Liver (tissue), 9 donors: ENCODE results near the gene DHFR. TPM values are rescaled to one million over a fixed set of nuclear protein-coding genes. Genes with fewer than 3 reads are reported as not detected.

Experiments
- DNase-seq: peaks from one replicate; pipeline ENCODE4 v3.0.0-alpha.2; 2017; ENCODE audit warnings: low spot score
- H3K27ac ChIP-seq, 2 donors: one replicate each; pipeline ENCODE4 v1.7.0; 2013; ENCODE audit warnings: inconsistent platforms in 2 of 2, low read length in 2 of 2, control low read depth in 1 of 2, low read depth in 1 of 2, mild to moderate bottlenecking in 1 of 2
- H3K27me3 ChIP-seq, 4 donors: one replicate each; pipeline versions ENCODE4 v1.6.1 to v1.7.0; 2013; ENCODE audit warnings: low read length in 3 of 4, inconsistent platforms in 1 of 4, mild to moderate bottlenecking in 1 of 4, moderate library complexity in 1 of 4; ENCODE audit not compliant: control insufficient read depth in 4 of 4, insufficient read depth in 4 of 4
- H3K36me3 ChIP-seq, 4 donors: one replicate each; pipeline versions ENCODE4 v1.6.1 to v1.7.0; 2013; ENCODE audit warnings: low read length in 3 of 4, mild to moderate bottlenecking in 3 of 4, low read depth in 1 of 4, moderate library complexity in 1 of 4; ENCODE audit not compliant: control insufficient read depth in 4 of 4, insufficient read depth in 3 of 4
- H3K4me1 ChIP-seq, 4 donors: one replicate each; pipeline versions ENCODE4 v1.6.1 to v1.7.0; 2013; ENCODE audit warnings: low read length in 3 of 4, mild to moderate bottlenecking in 3 of 4, moderate library complexity in 1 of 4; ENCODE audit not compliant: control insufficient read depth in 4 of 4, insufficient read depth in 4 of 4
- H3K4me3 ChIP-seq, 3 donors: one replicate each; pipeline versions ENCODE4 v1.6.1 to v1.7.0; 2013; ENCODE audit warnings: low read length in 3 of 3, control low read depth in 1 of 3, low read depth in 1 of 3, mild to moderate bottlenecking in 1 of 3
- H3K9ac ChIP-seq, 2 donors: one replicate each; pipeline ENCODE4 v1.7.0; 2013; ENCODE audit warnings: low read length in 2 of 2, mild to moderate bottlenecking in 2 of 2, moderate library complexity in 2 of 2, control low read depth in 1 of 2, low read depth in 1 of 2
- H3K9me3 ChIP-seq, 4 donors: one replicate each; pipeline versions ENCODE4 v1.6.1 to v1.7.0; 2013; ENCODE audit warnings: low read length in 3 of 4; ENCODE audit not compliant: control insufficient read depth in 4 of 4
- CTCF ChIP-seq: fragments of 150-350 bp; IDR thresholded peaks from 2 replicates; pipeline ENCODE4 v1.5.1; 2017; ENCODE audit warnings: improper control_type of control experiment, low read depth, low read length; ENCODE audit not compliant: missing input control
- EGR1 ChIP-seq, 2 donors: IDR thresholded peaks; 2 replicates each; pipeline ENCODE4 v1.6.1; 2016 to 2018; ENCODE audit warnings: antibody characterized with exemption in 2 of 2, low read depth in 2 of 2
- FOXA1 ChIP-seq: IDR thresholded peaks from 2 replicates; pipeline ENCODE4 v1.6.1; 2016; ENCODE audit warnings: antibody characterized with exemption
- FOXA2 ChIP-seq: IDR thresholded peaks from 2 replicates; pipeline ENCODE4 v1.6.1; 2016; ENCODE audit warnings: antibody characterized with exemption
- GABPA ChIP-seq, 2 donors: IDR thresholded peaks in 1 of 2; conservative IDR thresholded peaks in 1 of 2; 2 replicates each; pipeline ENCODE4 v1.6.1; 2016; ENCODE audit warnings: antibody characterized with exemption in 2 of 2, mild to moderate bottlenecking in 1 of 2, moderate library complexity in 1 of 2
- HNF4A ChIP-seq, 2 donors: conservative IDR thresholded peaks; 2 replicates each; pipeline ENCODE4 v1.6.1; 2016; ENCODE audit warnings: antibody characterized with exemption in 2 of 2, mild to moderate bottlenecking in 2 of 2
- HNF4G ChIP-seq: IDR thresholded peaks from 2 replicates; pipeline ENCODE4 v1.6.1; 2016; ENCODE audit warnings: antibody characterized with exemption
- JUND ChIP-seq, 2 donors: IDR thresholded peaks; 2 replicates each; pipeline ENCODE4 v1.6.1; 2016; ENCODE audit warnings: antibody characterized with exemption in 2 of 2
- MAX ChIP-seq: IDR thresholded peaks from 2 replicates; pipeline ENCODE4 v1.6.1; 2016; ENCODE audit warnings: antibody characterized with exemption
- NR2F2 ChIP-seq: IDR thresholded peaks from 2 replicates; pipeline ENCODE4 v1.6.1; 2016; ENCODE audit warnings: antibody characterized with exemption
- RAD21 ChIP-seq, 2 donors: IDR thresholded peaks; 2 replicates each; pipeline ENCODE4 v1.6.1; 2016; ENCODE audit warnings: antibody characterized with exemption in 2 of 2, mild to moderate bottlenecking in 2 of 2
- RXRA ChIP-seq, 2 donors: IDR thresholded peaks; 2 replicates each; pipeline ENCODE4 v1.6.1; 2017 to 2018; ENCODE audit warnings: antibody characterized with exemption in 2 of 2, mild to moderate bottlenecking in 1 of 2
- SP1 ChIP-seq: IDR thresholded peaks from 2 replicates; pipeline ENCODE4 v1.6.1; 2018; ENCODE audit warnings: antibody characterized with exemption, mild to moderate bottlenecking
- TAF1 ChIP-seq: conservative IDR thresholded peaks from 2 replicates; pipeline ENCODE4 v1.6.1; 2016; ENCODE audit warnings: antibody characterized with exemption, mild to moderate bottlenecking
- YY1 ChIP-seq: IDR thresholded peaks from 2 replicates; pipeline ENCODE4 v1.6.1; 2016; ENCODE audit warnings: antibody characterized with exemption, mild to moderate bottlenecking
- WGBS: extraction: QIAGEN DNeasy Blood & Tissue Kit; methylation state at CpG from one replicate; pipeline ENCODE4 v1.1.7; 2013; 5-methylcytosine and 5-hydroxymethylcytosine counted together
- polyA plus RNA-seq, 2 donors: library from polyadenylated mRNA; stranded (reverse) in 1 of 2; unstranded in 1 of 2; fragments of 200-250 nt in 1 of 2; fragments of >200 nt in 1 of 2; fragmentation: Nextera tagmentation in 1 of 2; extraction: Ambion mirVana in 1 of 2; gene quantifications; one replicate each; pipeline versions ENCODE4 v1.2.1 to v1.2.3, GENCODE V29; 2013 to 2015
- total RNA-seq, 2 donors: library from RNA; depleted of rRNA; stranded (reverse); fragments of >200 nt; gene quantifications; one replicate each; pipeline ENCODE4 v1.2.3, GENCODE V29; 2014
- TF ChIP-seq, protein P1 (sequence below): IDR thresholded peaks from 2 replicates; pipeline ENCODE4 v1.6.1; 2016; ENCODE audit warnings: antibody characterized with exemption
- TF ChIP-seq, protein P2 (sequence below): IDR thresholded peaks from 2 replicates; pipeline ENCODE4 v1.6.1; 2016; ENCODE audit warnings: antibody characterized with exemption
- TF ChIP-seq, protein P3 (sequence below): IDR thresholded peaks from 2 replicates; pipeline ENCODE4 v1.6.1; 2016; ENCODE audit warnings: antibody characterized with exemption, mild to moderate bottlenecking
- donor health status: healthy.
- donor health status: healthy.
- donor health status: healthy.
- donor health status: healthy.
- donor health status: healthy.

Gene DHFR
- total RNA-seq (10 to 100 TPM; 16.7 to 57.7 TPM), polyA plus RNA-seq (10 to 100 TPM in 1 of 2 donors, 1 to 10 TPM in 1; 8.9 to 10.1 TPM)

DNA sequence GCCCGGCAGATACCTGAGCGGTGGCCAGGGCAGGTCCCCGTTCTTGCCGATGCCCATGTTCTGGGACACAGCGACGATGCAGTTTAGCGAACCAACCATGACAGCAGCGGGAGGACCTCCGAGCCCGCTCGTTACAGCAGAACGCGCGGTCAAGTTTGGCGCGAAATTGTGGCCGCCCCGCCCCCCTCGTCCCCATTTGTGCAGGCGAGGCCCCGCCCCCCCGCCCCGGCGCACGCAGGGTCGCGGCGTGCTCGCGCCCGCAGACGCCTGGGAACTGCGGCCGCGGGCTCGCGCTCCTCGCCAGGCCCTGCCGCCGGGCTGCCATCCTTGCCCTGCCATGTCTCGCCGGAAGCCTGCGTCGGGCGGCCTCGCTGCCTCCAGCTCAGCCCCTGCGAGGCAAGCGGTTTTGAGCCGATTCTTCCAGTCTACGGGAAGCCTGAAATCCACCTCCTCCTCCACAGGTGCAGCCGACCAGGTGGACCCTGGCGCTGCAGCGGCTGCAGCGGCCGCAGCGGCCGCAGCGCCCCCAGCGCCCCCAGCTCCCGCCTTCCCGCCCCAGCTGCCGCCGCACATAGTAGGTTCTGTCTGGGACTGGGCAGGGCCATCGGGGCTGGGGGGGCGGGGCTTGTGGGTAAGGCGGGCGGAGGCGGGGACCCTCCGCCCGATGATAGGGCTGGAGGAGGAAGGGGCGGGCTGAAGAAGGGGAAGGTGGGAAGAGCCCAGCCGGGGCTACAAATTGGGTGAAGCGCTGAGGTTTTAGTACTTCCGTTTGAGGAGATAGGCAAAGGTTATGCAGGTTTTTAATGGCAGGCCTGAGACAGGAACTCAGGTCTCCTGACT is at the start of gene DHFR, which contains the start of gene MSH3:
TSS of gene DHFR (minus strand) at position 593 of the 840 bp plus-strand sequence. CDS start at position 99, 494 bp downstream.
TSS of gene MSH3 (plus strand) at position 262 of the 840 bp plus-strand sequence. CDS start at position 338, 76 bp downstream.
- Histone ChIP-seq H3K4me1 (peaks cover 3 to 27% (median 15%) of the 10 kb centered on the region in 4 donors), H3K27ac (peak within 1 kb of the TSS; percentile 98), H3K9me3 (no peaks in the 10 kb centered on the region), H3K4me3 (peak within 1 kb of the TSS; percentile 97 to 98 (median 97)), H3K27me3 (no peaks in the 10 kb centered on the region), H3K36me3 (peaks cover 0 to 14% (median 11%) of the 10 kb centered on the region in 4 donors), H3K9ac (peak within 1 kb of the TSS; percentile 85 to 95)
- DNase-seq = peak; percentile 94
- WGBS = under 1% methylated on average over 74 of the region's 74 CpGs
- TF ChIP-seq EGR1 (IDR thresholded peaks at IDR 0.05; ENCODE audit: low read depth in 2 of 2) (peak in 1 of 2 donors; percentile 29), YY1 (peak; percentile 90), CTCF (no peak), MAX (no peak), HNF4G (no peak), FOXA2 (no peak), RXRA (IDR thresholded peaks at IDR 0.05) (peak; percentile 24 to 72), JUND (IDR thresholded peaks at IDR 0.05) (peak in 1 of 2 donors; percentile 10), HNF4A (conservative IDR thresholded peaks at IDR 0.05) (peak; percentile 33 to 58), FOXA1 (no peak), GABPA (IDR thresholded peaks at IDR 0.05 in 1 of 2, conservative IDR thresholded peaks at IDR 0.05 in 1 of 2) (peak; percentile 64 to 81), TAF1 (peak; percentile 57), NR2F2 (no peak), SP1 (peak; percentile 57), RAD21 (IDR thresholded peaks at IDR 0.05) (peak; percentile 42 to 43)
- TF ChIP-seq, protein P1, sequence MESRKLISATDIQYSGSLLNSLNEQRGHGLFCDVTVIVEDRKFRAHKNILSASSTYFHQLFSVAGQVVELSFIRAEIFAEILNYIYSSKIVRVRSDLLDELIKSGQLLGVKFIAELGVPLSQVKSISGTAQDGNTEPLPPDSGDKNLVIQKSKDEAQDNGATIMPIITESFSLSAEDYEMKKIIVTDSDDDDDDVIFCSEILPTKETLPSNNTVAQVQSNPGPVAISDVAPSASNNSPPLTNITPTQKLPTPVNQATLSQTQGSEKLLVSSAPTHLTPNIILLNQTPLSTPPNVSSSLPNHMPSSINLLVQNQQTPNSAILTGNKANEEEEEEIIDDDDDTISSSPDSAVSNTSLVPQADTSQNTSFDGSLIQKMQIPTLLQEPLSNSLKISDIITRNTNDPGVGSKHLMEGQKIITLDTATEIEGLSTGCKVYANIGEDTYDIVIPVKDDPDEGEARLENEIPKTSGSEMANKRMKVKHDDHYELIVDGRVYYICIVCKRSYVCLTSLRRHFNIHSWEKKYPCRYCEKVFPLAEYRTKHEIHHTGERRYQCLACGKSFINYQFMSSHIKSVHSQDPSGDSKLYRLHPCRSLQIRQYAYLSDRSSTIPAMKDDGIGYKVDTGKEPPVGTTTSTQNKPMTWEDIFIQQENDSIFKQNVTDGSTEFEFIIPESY = peak; percentile 8
- TF ChIP-seq, protein P2, sequence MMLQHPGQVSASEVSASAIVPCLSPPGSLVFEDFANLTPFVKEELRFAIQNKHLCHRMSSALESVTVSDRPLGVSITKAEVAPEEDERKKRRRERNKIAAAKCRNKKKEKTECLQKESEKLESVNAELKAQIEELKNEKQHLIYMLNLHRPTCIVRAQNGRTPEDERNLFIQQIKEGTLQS = no peak
- TF ChIP-seq, protein P3, sequence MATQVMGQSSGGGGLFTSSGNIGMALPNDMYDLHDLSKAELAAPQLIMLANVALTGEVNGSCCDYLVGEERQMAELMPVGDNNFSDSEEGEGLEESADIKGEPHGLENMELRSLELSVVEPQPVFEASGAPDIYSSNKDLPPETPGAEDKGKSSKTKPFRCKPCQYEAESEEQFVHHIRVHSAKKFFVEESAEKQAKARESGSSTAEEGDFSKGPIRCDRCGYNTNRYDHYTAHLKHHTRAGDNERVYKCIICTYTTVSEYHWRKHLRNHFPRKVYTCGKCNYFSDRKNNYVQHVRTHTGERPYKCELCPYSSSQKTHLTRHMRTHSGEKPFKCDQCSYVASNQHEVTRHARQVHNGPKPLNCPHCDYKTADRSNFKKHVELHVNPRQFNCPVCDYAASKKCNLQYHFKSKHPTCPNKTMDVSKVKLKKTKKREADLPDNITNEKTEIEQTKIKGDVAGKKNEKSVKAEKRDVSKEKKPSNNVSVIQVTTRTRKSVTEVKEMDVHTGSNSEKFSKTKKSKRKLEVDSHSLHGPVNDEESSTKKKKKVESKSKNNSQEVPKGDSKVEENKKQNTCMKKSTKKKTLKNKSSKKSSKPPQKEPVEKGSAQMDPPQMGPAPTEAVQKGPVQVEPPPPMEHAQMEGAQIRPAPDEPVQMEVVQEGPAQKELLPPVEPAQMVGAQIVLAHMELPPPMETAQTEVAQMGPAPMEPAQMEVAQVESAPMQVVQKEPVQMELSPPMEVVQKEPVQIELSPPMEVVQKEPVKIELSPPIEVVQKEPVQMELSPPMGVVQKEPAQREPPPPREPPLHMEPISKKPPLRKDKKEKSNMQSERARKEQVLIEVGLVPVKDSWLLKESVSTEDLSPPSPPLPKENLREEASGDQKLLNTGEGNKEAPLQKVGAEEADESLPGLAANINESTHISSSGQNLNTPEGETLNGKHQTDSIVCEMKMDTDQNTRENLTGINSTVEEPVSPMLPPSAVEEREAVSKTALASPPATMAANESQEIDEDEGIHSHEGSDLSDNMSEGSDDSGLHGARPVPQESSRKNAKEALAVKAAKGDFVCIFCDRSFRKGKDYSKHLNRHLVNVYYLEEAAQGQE = peak; percentile 87
